GM12878 (cell line): Measurements from ENCODE around the gene NPC2. TPM values are rescaled to one million over a fixed set of nuclear protein-coding genes. Genes with fewer than 3 reads are reported as not detected.

Experiments used
- ATAC-seq: fragments of 200-7000 bp; cut with Tn5 transposase; 3 replicates; pipeline ENCODE4 v1.9.1; 2020; ENCODE audit warnings: mild to moderate bottlenecking, moderate library complexity
- BruUV-seq: library from RNA; stranded (reverse); fragments of 400-500 nt; replicated peaks from 2 replicates; lab custom pipeline; 2021; lab: Mats Ljungman, UMichigan
- CTCF ChIA-PET: fragments of 300-600 bp; sonication (Branson Sonifier 250); formaldehyde crosslinking; extraction: SDS; loops from one replicate; lab custom pipeline; 2021; ENCODE audit warnings: inconsistent platforms; lab: Yijun Ruan, JAX
- POLR2A ChIA-PET: fragments of 350-600 bp; formaldehyde crosslinking; extraction: SDS; loops from one replicate; lab custom pipeline; 2021; ENCODE audit warnings: inconsistent platforms; lab: Charles Lee
- RAD21 ChIA-PET: fragments of 300-600 bp; sonication (Branson Sonifier 250); formaldehyde crosslinking; loops from one replicate; lab custom pipeline; 2023; ENCODE audit warnings: antibody characterized with exemption; ENCODE audit not compliant: unreplicated experiment; lab: Charles Lee
- SMC1A ChIA-PET: fragments of 300-600 bp; sonication (Branson Sonifier 250); formaldehyde crosslinking; loops from one replicate; lab custom pipeline; 2023; ENCODE audit not compliant: unreplicated experiment, uncharacterized antibody; lab: Charles Lee
- DNase-seq: peaks from one replicate; pipeline ENCODE4 v3.0.0-alpha.2; 2011; ENCODE audit warnings: low read depth, low spot score
- FAIRE-seq: peaks from 3 replicates; lab custom pipeline; 2011; peaks lifted over from hg19 to GRCh38; lab: Jason Lieb, UNC
- H2AFZ ChIP-seq: 2 replicates; pipeline ENCODE4 v1.6.0; 2011; ENCODE audit warnings: low read depth, low read length, control low read depth; ENCODE audit not compliant: control insufficient read depth
- H3K27ac ChIP-seq: 2 replicates; pipeline ENCODE4 v1.5.1; 2011; ENCODE audit warnings: control low read depth; ENCODE audit not compliant: control insufficient read depth, insufficient read depth
- H3K27me3 ChIP-seq, 2 experiments: replicated peaks in 1 of 2; 2 replicates each; pipeline versions ENCODE4 v1.6.0 to v1.6.1; 2011; ENCODE audit warnings: low read length in 1 of 2; ENCODE audit not compliant: control insufficient read depth in 2 of 2, insufficient read depth in 2 of 2
- H3K36me3 ChIP-seq, 2 experiments: 2 replicates each; pipeline ENCODE4 v1.5.1; 2011; ENCODE audit warnings: low read length in 1 of 2; ENCODE audit not compliant: control insufficient read depth in 2 of 2, insufficient read depth in 2 of 2
- H3K4me1 ChIP-seq: 2 replicates; pipeline ENCODE4 v1.6.1; 2011; ENCODE audit warnings: mild to moderate bottlenecking, low read length, moderate library complexity, mixed read lengths; ENCODE audit not compliant: control insufficient read depth, insufficient read depth
- H3K4me2 ChIP-seq: 2 replicates; pipeline ENCODE4 v1.6.0; 2011; ENCODE audit warnings: control low read depth; ENCODE audit not compliant: control insufficient read depth, insufficient read depth
- H3K4me3 ChIP-seq: fragments of 200-600 bp; sonication (generic); 2 replicates; pipeline ENCODE4 v1.5.1; 2016
- H3K79me2 ChIP-seq: 2 replicates; pipeline ENCODE4 v1.6.0; 2011; ENCODE audit warnings: low read length; ENCODE audit not compliant: control insufficient read depth, insufficient read depth
- H3K9ac ChIP-seq: 2 replicates; pipeline ENCODE4 v1.8.0; 2011; ENCODE audit warnings: low read length, control low read depth, mixed read lengths; ENCODE audit not compliant: control insufficient read depth, insufficient read depth
- H3K9me3 ChIP-seq: replicated peaks from 3 replicates; pipeline ENCODE4 v1.5.1; 2011; ENCODE audit warnings: mild to moderate bottlenecking, low read length; ENCODE audit not compliant: control insufficient read depth, insufficient read depth
- H4K20me1 ChIP-seq: 2 replicates; pipeline ENCODE4 v1.6.0; 2011; ENCODE audit not compliant: control insufficient read depth, insufficient read depth
- ASH2L ChIP-seq: fragments of 300-600, 200-600 bp; sonication (generic); IDR thresholded peaks from 2 replicates; pipeline ENCODE4 v1.6.1; 2017; ENCODE audit warnings: low read depth, mild to moderate bottlenecking, borderline replicate concordance
- HCFC1 ChIP-seq: fragments of 150-350 bp; IDR thresholded peaks from 2 replicates; pipeline ENCODE4 v1.6.1; 2014; ENCODE audit warnings: low read length
- IRF4 ChIP-seq: IDR thresholded peaks from 2 replicates; pipeline ENCODE4 v1.6.1; 2011; ENCODE audit warnings: low read depth, low read length
- MEF2B ChIP-seq: fragments of 450-650 bp; IDR thresholded peaks from 2 replicates; pipeline ENCODE4 v1.6.1; 2018; ENCODE audit warnings: mild to moderate bottlenecking, moderate library complexity; ENCODE audit not compliant: partially characterized antibody, poor library complexity, severe bottlenecking
- RB1 ChIP-seq: fragments of 450-650 bp; formaldehyde crosslinking; IDR thresholded peaks from 2 replicates; pipeline ENCODE4 v1.6.1; 2017; ENCODE audit warnings: mild to moderate bottlenecking, borderline replicate concordance
- SMAD5 ChIP-seq: IDR thresholded peaks from 2 replicates; pipeline ENCODE4 v1.6.1; 2016; ENCODE audit warnings: antibody characterized with exemption, low read depth
- SPI1 ChIP-seq: IDR thresholded peaks from 2 replicates; pipeline ENCODE4 v1.6.1; 2011; ENCODE audit warnings: low read depth, mild to moderate bottlenecking, low read length, moderate library complexity, borderline replicate concordance; ENCODE audit not compliant: insufficient read depth
- STAT3 ChIP-seq: IDR thresholded peaks from 2 replicates; pipeline ENCODE4 v1.6.1; 2011; ENCODE audit warnings: low read depth, low read length, improper control_type of control experiment
- SUPT20H ChIP-seq: IDR thresholded peaks from 2 replicates; pipeline ENCODE4 v1.6.1; 2011; ENCODE audit warnings: low read depth, mild to moderate bottlenecking, low read length, moderate library complexity, borderline replicate concordance; ENCODE audit not compliant: control insufficient read depth
- TAF1 ChIP-seq: IDR thresholded peaks from 2 replicates; pipeline ENCODE4 v1.6.1; 2011; ENCODE audit warnings: mild to moderate bottlenecking, low read depth, low read length, borderline replicate concordance
- YBX1 ChIP-seq: fragments of 450-650 bp; IDR thresholded peaks from 2 replicates; pipeline ENCODE4 v1.6.1; 2016; ENCODE audit warnings: antibody characterized with exemption
- WGBS: methylation state at CpG from one replicate; pipeline ENCODE4 v1.1.6; 2016; ENCODE audit warnings: low lambda C conversion rate; ENCODE audit not compliant: insufficient replicate concordance, insufficient coverage; ENCODE audit errors: missing lambda C conversion rate; 5-methylcytosine and 5-hydroxymethylcytosine counted together
- in situ Hi-C: fragments of 300-500 bp; cut with MboI; formaldehyde crosslinking; loops from 9 replicates; pipeline ENCODE4 v1.14.3; 2018; ENCODE audit warnings: mixed read lengths
- intact Hi-C: fragments of 100-400 bp; cut with micrococcal nuclease; formaldehyde crosslinking; loops from one replicate; pipeline ENCODE4 v1.14.2; 2022; ENCODE audit not compliant: unreplicated experiment
- polyA plus RNA-seq, 11 experiments: library from polyadenylated mRNA; depleted of rRNA in 4 of 11; unstranded in 6 of 11; stranded (reverse) in 5 of 11; fragments of >200 nt; fragmentation: Nextera tagmentation in 4 of 11; fragmentation: Illumina TruSeq in 1 of 11; extraction: Ambion mirVana in 4 of 11; extraction: Trizol in 1 of 11; gene quantifications; 1 replicate in 1 of 11; 2 replicates in 10 of 11; pipeline versions ENCODE4 v1.2.1 to v1.2.3, GENCODE V29; 2011 to 2016; ENCODE audit warnings: inconsistent platforms in 2 of 11, missing spikeins in 2 of 11, low read depth in 1 of 11
- total RNA-seq, 4 experiments: library from RNA; depleted of rRNA in 3 of 4; stranded (reverse); fragments of >200 nt in 3 of 4; fragmentation: Illumina TruSeq in 1 of 4; extraction: Trizol in 1 of 4; gene quantifications; 2 replicates each; pipeline versions ENCODE4 v1.2.1 to v1.2.3, GENCODE V29; 2013 to 2021
- TF ChIP-seq, protein P1 (sequence below): fragments of 450-650 bp; IDR thresholded peaks from 2 replicates; pipeline ENCODE4 v1.6.1; 2017; ENCODE audit warnings: borderline replicate concordance
- TF ChIP-seq, protein P2 (sequence below): fragments of 450-650 bp; formaldehyde crosslinking; IDR thresholded peaks from 2 replicates; pipeline ENCODE4 v1.4.0; 2020; ENCODE audit warnings: mild to moderate bottlenecking, moderate library complexity
- TF ChIP-seq, protein P3 (sequence below): fragments of 450-650 bp; IDR thresholded peaks from 2 replicates; pipeline ENCODE4 v1.6.1; 2017; ENCODE audit warnings: mild to moderate bottlenecking, moderate library complexity
- TF ChIP-seq, protein P4 (sequence below): IDR thresholded peaks from 2 replicates; pipeline ENCODE4 v1.6.1; 2011; ENCODE audit warnings: borderline replicate concordance, low read depth, mild to moderate bottlenecking, moderate library complexity, mixed read lengths, low read length; ENCODE audit not compliant: insufficient read depth; ENCODE audit errors: extremely low read length

The NPC2 gene
- total and polyA plus RNA-seq, 10 of the 15 experiments (the other 5 are each of a cell fraction or from before 2014, with no cell fraction given): 29.5 to 109 (median 59.1) TPM

DNA sequence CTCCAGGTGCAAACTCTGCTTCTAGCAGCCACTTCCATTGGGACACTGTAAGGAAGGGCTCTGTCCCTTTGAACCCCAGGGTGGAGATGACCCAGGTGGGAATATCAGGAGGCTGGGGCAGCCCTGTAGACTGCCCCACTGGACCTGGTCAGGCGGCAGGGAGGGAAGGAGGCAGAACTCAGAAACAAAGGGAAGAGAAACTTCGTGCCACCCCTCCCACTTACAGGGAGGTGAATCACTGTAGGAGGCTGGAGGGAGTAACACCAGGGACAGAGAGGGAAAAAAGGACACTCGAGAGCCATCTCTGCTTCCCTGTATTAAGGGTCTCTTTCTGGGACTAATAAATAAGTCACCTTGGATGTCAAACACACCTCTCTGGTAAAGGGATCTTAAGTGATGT lies 37.9 kb upstream of the NPC2 start:
- no TSS peak for BruUV-seq
- no peak overlapping the region for H3K9ac ChIP-seq
- no peaks in the 10 kb centered on the region; a peak in 2 of 4 replicates for H3K27me3 ChIP-seq
- FAIRE-seq: no peak
- H3K36me3 ChIP-seq: no peaks in the 10 kb centered on the region
- CTCF ChIA-PET: no interaction called here
- TF ChIP-seq, protein P1, sequence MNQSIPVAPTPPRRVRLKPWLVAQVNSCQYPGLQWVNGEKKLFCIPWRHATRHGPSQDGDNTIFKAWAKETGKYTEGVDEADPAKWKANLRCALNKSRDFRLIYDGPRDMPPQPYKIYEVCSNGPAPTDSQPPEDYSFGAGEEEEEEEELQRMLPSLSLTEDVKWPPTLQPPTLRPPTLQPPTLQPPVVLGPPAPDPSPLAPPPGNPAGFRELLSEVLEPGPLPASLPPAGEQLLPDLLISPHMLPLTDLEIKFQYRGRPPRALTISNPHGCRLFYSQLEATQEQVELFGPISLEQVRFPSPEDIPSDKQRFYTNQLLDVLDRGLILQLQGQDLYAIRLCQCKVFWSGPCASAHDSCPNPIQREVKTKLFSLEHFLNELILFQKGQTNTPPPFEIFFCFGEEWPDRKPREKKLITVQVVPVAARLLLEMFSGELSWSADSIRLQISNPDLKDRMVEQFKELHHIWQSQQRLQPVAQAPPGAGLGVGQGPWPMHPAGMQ: no peak
- TF ChIP-seq HCFC1: no peak
- TF ChIP-seq YBX1: no peak
- TF ChIP-seq RB1: no peak
- TF ChIP-seq, protein P2, sequence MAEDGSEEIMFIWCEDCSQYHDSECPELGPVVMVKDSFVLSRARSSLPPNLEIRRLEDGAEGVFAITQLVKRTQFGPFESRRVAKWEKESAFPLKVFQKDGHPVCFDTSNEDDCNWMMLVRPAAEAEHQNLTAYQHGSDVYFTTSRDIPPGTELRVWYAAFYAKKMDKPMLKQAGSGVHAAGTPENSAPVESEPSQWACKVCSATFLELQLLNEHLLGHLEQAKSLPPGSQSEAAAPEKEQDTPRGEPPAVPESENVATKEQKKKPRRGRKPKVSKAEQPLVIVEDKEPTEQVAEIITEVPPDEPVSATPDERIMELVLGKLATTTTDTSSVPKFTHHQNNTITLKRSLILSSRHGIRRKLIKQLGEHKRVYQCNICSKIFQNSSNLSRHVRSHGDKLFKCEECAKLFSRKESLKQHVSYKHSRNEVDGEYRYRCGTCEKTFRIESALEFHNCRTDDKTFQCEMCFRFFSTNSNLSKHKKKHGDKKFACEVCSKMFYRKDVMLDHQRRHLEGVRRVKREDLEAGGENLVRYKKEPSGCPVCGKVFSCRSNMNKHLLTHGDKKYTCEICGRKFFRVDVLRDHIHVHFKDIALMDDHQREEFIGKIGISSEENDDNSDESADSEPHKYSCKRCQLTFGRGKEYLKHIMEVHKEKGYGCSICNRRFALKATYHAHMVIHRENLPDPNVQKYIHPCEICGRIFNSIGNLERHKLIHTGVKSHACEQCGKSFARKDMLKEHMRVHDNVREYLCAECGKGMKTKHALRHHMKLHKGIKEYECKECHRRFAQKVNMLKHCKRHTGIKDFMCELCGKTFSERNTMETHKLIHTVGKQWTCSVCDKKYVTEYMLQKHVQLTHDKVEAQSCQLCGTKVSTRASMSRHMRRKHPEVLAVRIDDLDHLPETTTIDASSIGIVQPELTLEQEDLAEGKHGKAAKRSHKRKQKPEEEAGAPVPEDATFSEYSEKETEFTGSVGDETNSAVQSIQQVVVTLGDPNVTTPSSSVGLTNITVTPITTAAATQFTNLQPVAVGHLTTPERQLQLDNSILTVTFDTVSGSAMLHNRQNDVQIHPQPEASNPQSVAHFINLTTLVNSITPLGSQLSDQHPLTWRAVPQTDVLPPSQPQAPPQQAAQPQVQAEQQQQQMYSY (CRISPR knock-in tag): no peak
- TF ChIP-seq SUPT20H: no peak
- TF ChIP-seq, protein P3, sequence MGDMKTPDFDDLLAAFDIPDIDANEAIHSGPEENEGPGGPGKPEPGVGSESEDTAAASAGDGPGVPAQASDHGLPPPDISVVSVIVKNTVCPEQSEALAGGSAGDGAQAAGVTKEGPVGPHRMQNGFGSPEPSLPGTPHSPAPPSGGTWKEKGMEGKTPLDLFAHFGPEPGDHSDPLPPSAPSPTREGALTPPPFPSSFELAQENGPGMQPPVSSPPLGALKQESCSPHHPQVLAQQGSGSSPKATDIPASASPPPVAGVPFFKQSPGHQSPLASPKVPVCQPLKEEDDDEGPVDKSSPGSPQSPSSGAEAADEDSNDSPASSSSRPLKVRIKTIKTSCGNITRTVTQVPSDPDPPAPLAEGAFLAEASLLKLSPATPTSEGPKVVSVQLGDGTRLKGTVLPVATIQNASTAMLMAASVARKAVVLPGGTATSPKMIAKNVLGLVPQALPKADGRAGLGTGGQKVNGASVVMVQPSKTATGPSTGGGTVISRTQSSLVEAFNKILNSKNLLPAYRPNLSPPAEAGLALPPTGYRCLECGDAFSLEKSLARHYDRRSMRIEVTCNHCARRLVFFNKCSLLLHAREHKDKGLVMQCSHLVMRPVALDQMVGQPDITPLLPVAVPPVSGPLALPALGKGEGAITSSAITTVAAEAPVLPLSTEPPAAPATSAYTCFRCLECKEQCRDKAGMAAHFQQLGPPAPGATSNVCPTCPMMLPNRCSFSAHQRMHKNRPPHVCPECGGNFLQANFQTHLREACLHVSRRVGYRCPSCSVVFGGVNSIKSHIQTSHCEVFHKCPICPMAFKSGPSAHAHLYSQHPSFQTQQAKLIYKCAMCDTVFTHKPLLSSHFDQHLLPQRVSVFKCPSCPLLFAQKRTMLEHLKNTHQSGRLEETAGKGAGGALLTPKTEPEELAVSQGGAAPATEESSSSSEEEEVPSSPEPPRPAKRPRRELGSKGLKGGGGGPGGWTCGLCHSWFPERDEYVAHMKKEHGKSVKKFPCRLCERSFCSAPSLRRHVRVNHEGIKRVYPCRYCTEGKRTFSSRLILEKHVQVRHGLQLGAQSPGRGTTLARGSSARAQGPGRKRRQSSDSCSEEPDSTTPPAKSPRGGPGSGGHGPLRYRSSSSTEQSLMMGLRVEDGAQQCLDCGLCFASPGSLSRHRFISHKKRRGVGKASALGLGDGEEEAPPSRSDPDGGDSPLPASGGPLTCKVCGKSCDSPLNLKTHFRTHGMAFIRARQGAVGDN: no peak
- no peak for TF ChIP-seq STAT3
- no peak for TF ChIP-seq IRF4
- no peak for TF ChIP-seq TAF1
- TF ChIP-seq SMAD5: no peak
- TF ChIP-seq MEF2B: no peak
- TF ChIP-seq, protein P4, sequence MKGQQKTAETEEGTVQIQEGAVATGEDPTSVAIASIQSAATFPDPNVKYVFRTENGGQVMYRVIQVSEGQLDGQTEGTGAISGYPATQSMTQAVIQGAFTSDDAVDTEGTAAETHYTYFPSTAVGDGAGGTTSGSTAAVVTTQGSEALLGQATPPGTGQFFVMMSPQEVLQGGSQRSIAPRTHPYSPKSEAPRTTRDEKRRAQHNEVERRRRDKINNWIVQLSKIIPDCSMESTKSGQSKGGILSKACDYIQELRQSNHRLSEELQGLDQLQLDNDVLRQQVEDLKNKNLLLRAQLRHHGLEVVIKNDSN: no peak
- TF ChIP-seq SPI1: no peak
- TF ChIP-seq ASH2L: no peak
- TF ChIP-seq, all 136 proteins: peak for 0
- H3K4me3 ChIP-seq: no peak overlapping the region
- H2AFZ ChIP-seq: no peak overlapping the region
- ChIA-PET SMC1A (no interaction called here), POLR2A (no interaction called here), RAD21 (no interaction called here)
- H3K9me3 ChIP-seq: no peaks in the 10 kb centered on the region
- intact Hi-C loops: no loop called here
- DNase-seq (no peak), ATAC-seq (no peak)
- H3K79me2 ChIP-seq: no peaks in the 10 kb centered on the region
- H4K20me1 ChIP-seq: no peaks in the 10 kb centered on the region
- no peak overlapping the region for H3K4me2 ChIP-seq
- H3K27ac ChIP-seq: no peak overlapping the region
- no peaks in the 10 kb centered on the region; the same call in 1 of the 2 replicates for H3K4me1 ChIP-seq
- in situ Hi-C loops: no loop called here
- 23% methylated on average over 3 of the region's 3 CpGs for WGBS
